OCI-LY1 (cell line): ENCODE data around the gene SCAPER.

ENCODE experiments used
- H2AFZ ChIP-seq: fragments of 200-600 bp; sonication (generic), shearing (Covaris generic); 2 replicates; pipeline ENCODE4 v1.6.0; 2014; ENCODE audit warnings: antibody characterized with exemption, mild to moderate bottlenecking, low read length
- H3F3A ChIP-seq: fragments of 200-600 bp; sonication (generic), shearing (Covaris generic); 2 replicates; pipeline ENCODE4 v1.6.0; 2014; ENCODE audit warnings: mild to moderate bottlenecking, antibody characterized with exemption, low read length, moderate library complexity; ENCODE audit not compliant: insufficient read depth
- H3K27ac ChIP-seq: fragments of 200-600 bp; sonication (generic); 2 replicates; pipeline ENCODE4 v1.5.1; 2014; ENCODE audit warnings: low read length, mixed run types, mild to moderate bottlenecking, low read depth; ENCODE audit not compliant: poor library complexity, severe bottlenecking
- H3K27me3 ChIP-seq: fragments of 200-600 bp; sonication (generic); 2 replicates; pipeline ENCODE4 v1.6.0; 2014; ENCODE audit warnings: antibody characterized with exemption, mild to moderate bottlenecking, low read length, moderate library complexity; ENCODE audit not compliant: insufficient read depth
- H3K36me3 ChIP-seq: fragments of 200-600 bp; sonication (generic); 2 replicates; pipeline ENCODE4 v1.6.1; 2014; ENCODE audit warnings: mild to moderate bottlenecking, antibody characterized with exemption, low read length, moderate library complexity, mixed read lengths; ENCODE audit not compliant: insufficient read depth
- H3K4me1 ChIP-seq: fragments of 200-600 bp; sonication (generic); 2 replicates; pipeline ENCODE4 v1.5.1; 2014; ENCODE audit warnings: mild to moderate bottlenecking, low read length, moderate library complexity; ENCODE audit not compliant: insufficient read depth, severe bottlenecking
- H3K4me2 ChIP-seq: fragments of 200-600 bp; sonication (generic), shearing (Covaris generic); 2 replicates; pipeline ENCODE4 v1.6.1; 2014; ENCODE audit warnings: low read length
- H3K4me3 ChIP-seq: fragments of 200-600 bp; sonication (generic); 2 replicates; pipeline ENCODE4 v1.5.1; 2014; ENCODE audit warnings: low read length, low read depth, mild to moderate bottlenecking, mixed read lengths; ENCODE audit not compliant: poor library complexity, severe bottlenecking
- H3K79me2 ChIP-seq: fragments of 200-600 bp; shearing (Covaris generic); 2 replicates; pipeline ENCODE4 v1.6.1; 2016; ENCODE audit warnings: mixed run types, low read length, mixed read lengths; ENCODE audit not compliant: insufficient read depth
- H3K9ac ChIP-seq: fragments of 200-600 bp; sonication (generic), shearing (Covaris generic); 2 replicates; pipeline ENCODE4 v1.6.1; 2014; ENCODE audit warnings: mild to moderate bottlenecking, low read length, mixed read lengths
- H3K9me2 ChIP-seq: fragments of 200-600 bp; sonication (generic), shearing (Covaris generic); 2 replicates; pipeline ENCODE4 v1.6.1; 2014; ENCODE audit warnings: low read depth, mild to moderate bottlenecking, low read length, mixed read lengths
- H3K9me3 ChIP-seq: fragments of 200-600 bp; shearing (Covaris generic); 2 replicates; pipeline ENCODE4 v1.6.1; 2014; ENCODE audit warnings: low read length, mixed read lengths
- H4K20me1 ChIP-seq: fragments of 200-600 bp; sonication (generic), shearing (Covaris generic); 2 replicates; pipeline ENCODE4 v1.6.0; 2016; ENCODE audit warnings: mild to moderate bottlenecking, low read length; ENCODE audit not compliant: insufficient read depth
- CTCF ChIP-seq: fragments of 200-600 bp; sonication (generic), shearing (Covaris generic); IDR thresholded peaks from 2 replicates; pipeline ENCODE4 v1.5.1; 2017; ENCODE audit warnings: mild to moderate bottlenecking, antibody characterized with exemption, low read length, moderate library complexity, mixed read lengths
- EZH2 ChIP-seq: fragments of 200-600 bp; sonication (generic), shearing (Covaris generic); IDR thresholded peaks from 2 replicates; pipeline ENCODE4 v1.8.0; 2017; ENCODE audit warnings: borderline replicate concordance, mixed run types, mild to moderate bottlenecking, antibody characterized with exemption, low read length, moderate library complexity, mixed read lengths

SCAPER gene

GRCh38 chr15:76341366-76342057, 563.6 kb downstream of the SCAPER start:
- Histone ChIP-seq H3K4me2 (peak overlapping the region; percentile 69; the same call in 1 of the 2 replicates), H3K9me2 (no peaks in the 10 kb centered on the region), H3K79me2 (no peaks in the 10 kb centered on the region), H4K20me1 (no peaks in the 10 kb centered on the region), H3K4me1 (peaks cover 47% of the 10 kb centered on the region), H3K9me3 (no peaks in the 10 kb centered on the region), H3F3A (no peaks in the 10 kb centered on the region), H3K27me3 (no peaks in the 10 kb centered on the region), H3K9ac (no peak overlapping the region), H3K36me3 (no peaks in the 10 kb centered on the region), H3K4me3 (no peak overlapping the region), H2AFZ (no peak overlapping the region), H3K27ac (no peak overlapping the region)
- TF ChIP-seq EZH2: no peak
- TF ChIP-seq CTCF: no peak

GRCh38 chr15:76340803-76341365, 564.3 kb downstream of the SCAPER start:
- no peaks in the 10 kb centered on the region for H3K27me3 ChIP-seq
- H3K9me2 ChIP-seq: no peaks in the 10 kb centered on the region
- H4K20me1 ChIP-seq: no peaks in the 10 kb centered on the region
- H3K9ac ChIP-seq: peak overlapping the region; percentile 40
- TF ChIP-seq EZH2: no peak
- TF ChIP-seq CTCF: peak; percentile 38; the same call in 1 of the 2 replicates
- no peaks in the 10 kb centered on the region for H3F3A ChIP-seq
- peaks cover 47% of the 10 kb centered on the region for H3K4me1 ChIP-seq
- H3K27ac ChIP-seq: no peak overlapping the region
- no peak overlapping the region for H2AFZ ChIP-seq
- H3K9me3 ChIP-seq: no peaks in the 10 kb centered on the region
- no peaks in the 10 kb centered on the region for H3K36me3 ChIP-seq
- H3K79me2 ChIP-seq: no peaks in the 10 kb centered on the region
- H3K4me2 ChIP-seq: peak overlapping the region; percentile 69
- peak overlapping the region; percentile 59 for H3K4me3 ChIP-seq

- Histone ChIP-seq H4K20me1 (no peaks in the 10 kb centered on the region), H3K4me3 (peak overlapping the region; percentile 59), H3K9me3 (no peaks in the 10 kb centered on the region), H3K36me3 (no peaks in the 10 kb centered on the region), H3K27me3 (no peaks in the 10 kb centered on the region), H3K4me2 (peak overlapping the region; percentile 69), H3K79me2 (no peaks in the 10 kb centered on the region), H3K4me1 (peaks cover 53% of the 10 kb centered on the region), H2AFZ (no peak overlapping the region), H3K27ac (no peak overlapping the region), H3K9me2 (no peaks in the 10 kb centered on the region), H3K9ac (peak overlapping the region; percentile 40), H3F3A (no peaks in the 10 kb centered on the region; the same call in 1 of the 2 replicates)
- TF ChIP-seq CTCF (no peak), EZH2 (no peak)
Measured at GRCh38 chr15:76340198-76340802, 564.8 kb downstream of the SCAPER start.
